HEK293T (cell line): ENCODE data around the gene CAPS.

ENCODE experiments used
- CTCF ChIA-PET: fragments of 350-600 bp; formaldehyde crosslinking; extraction: SDS; loops from one replicate; lab custom pipeline; 2021; ENCODE audit warnings: antibody characterized with exemption, inconsistent platforms; lab: Yijun Ruan, JAX
- POLR2A ChIA-PET: fragments of 350-600 bp; formaldehyde crosslinking; extraction: SDS; loops from one replicate; lab custom pipeline; 2020; ENCODE audit warnings: antibody characterized with exemption, inconsistent platforms; lab: Yijun Ruan, JAX
- DNase-seq: peaks from one replicate; pipeline ENCODE4 v3.0.0; 2012; ENCODE audit warnings: mixed read lengths; ENCODE audit errors: extremely low spot score
- ARNT ChIP-seq: fragments of 450-650 bp; IDR thresholded peaks from 2 replicates; pipeline ENCODE4 v1.6.1; 2017; ENCODE audit warnings: mild to moderate bottlenecking
- BHLHE40 ChIP-seq: fragments of 450-650 bp; IDR thresholded peaks from 2 replicates; pipeline ENCODE4 v1.6.1; 2016; ENCODE audit warnings: mild to moderate bottlenecking, moderate library complexity, borderline replicate concordance
- CTBP1 ChIP-seq: fragments of 450-650 bp; IDR thresholded peaks from 2 replicates; pipeline ENCODE4 v1.6.1; 2016; ENCODE audit warnings: borderline replicate concordance
- ELF4 ChIP-seq: fragments of 450-650 bp; IDR thresholded peaks from 2 replicates; pipeline ENCODE4 v1.6.1; 2017; ENCODE audit warnings: antibody characterized with exemption
- FOXA1 ChIP-seq: fragments of 450-650 bp; IDR thresholded peaks from 2 replicates; pipeline ENCODE4 v1.6.1; 2016; ENCODE audit warnings: mild to moderate bottlenecking
- FOXK2 ChIP-seq: fragments of 450-650 bp; IDR thresholded peaks from 2 replicates; pipeline ENCODE4 v1.6.1; 2016; ENCODE audit warnings: mild to moderate bottlenecking
- FOXM1 ChIP-seq: fragments of 450-650 bp; IDR thresholded peaks from 2 replicates; pipeline ENCODE4 v1.6.1; 2017; ENCODE audit warnings: mild to moderate bottlenecking, borderline replicate concordance
- HDGF ChIP-seq: fragments of 450-650 bp; IDR thresholded peaks from 2 replicates; pipeline ENCODE4 v1.6.1; 2017; ENCODE audit warnings: antibody characterized with exemption, borderline replicate concordance
- L3MBTL2 ChIP-seq: fragments of 450-650 bp; conservative IDR thresholded peaks from 2 replicates; pipeline ENCODE4 v1.6.1; 2016; ENCODE audit warnings: mild to moderate bottlenecking
- LEF1 ChIP-seq: fragments of 450-650 bp; IDR thresholded peaks from 2 replicates; pipeline ENCODE4 v1.6.1; 2017; ENCODE audit warnings: mild to moderate bottlenecking, borderline replicate concordance
- NFRKB ChIP-seq: fragments of 450-650 bp; IDR thresholded peaks from 2 replicates; pipeline ENCODE4 v1.6.1; 2016; ENCODE audit warnings: mild to moderate bottlenecking, moderate library complexity
- PKNOX1 ChIP-seq: fragments of 450-650 bp; IDR thresholded peaks from 2 replicates; pipeline ENCODE4 v1.6.1; 2016
- SP1 ChIP-seq: fragments of 450-650 bp; IDR thresholded peaks from 2 replicates; pipeline ENCODE4 v1.6.1; 2017
- SUZ12 ChIP-seq: fragments of 450-650 bp; IDR thresholded peaks from 2 replicates; pipeline ENCODE4 v1.6.1; 2016; ENCODE audit warnings: mild to moderate bottlenecking
- TARDBP ChIP-seq: fragments of 450-650 bp; IDR thresholded peaks from 2 replicates; pipeline ENCODE4 v1.6.1; 2016
- ZNF384 ChIP-seq: fragments of 450-650 bp; IDR thresholded peaks from 2 replicates; pipeline ENCODE4 v1.6.1; 2016

The CAPS gene

GRCh38 chr19:5891572-5891937 is 22.5 kb upstream of the CAPS start:
- ChIA-PET POLR2A (interaction anchor here (0.7 to 3.3 kb wide), 3 partner anchors 12 to 173 kb away, joined by 3 to 17 read pairs (median 13); partner anchors contain the start of gene NDUFA11), CTCF (interaction anchor here (0.7 to 4.2 kb wide), 3 partner anchors 12 to 87 kb away, joined by 3 to 22 read pairs (median 3); partner anchors contain the start of genes NDUFA11 and NRTN)

GRCh38 chr19:5891938-5892771 is 21.9 kb upstream of the CAPS start:
- TF ChIP-seq TARDBP: no peak
- TF ChIP-seq CTBP1: no peak
- TF ChIP-seq NFRKB: no peak
- TF ChIP-seq LEF1: no peak
- no peak; the same call in 1 of the 2 replicates for TF ChIP-seq FOXM1
- no peak for TF ChIP-seq HDGF
- TF ChIP-seq FOXK2: no peak
- TF ChIP-seq PKNOX1: no peak
- no peak for TF ChIP-seq ZNF384
- TF ChIP-seq SUZ12: no peak
- no peak for TF ChIP-seq ARNT
- no peak for TF ChIP-seq BHLHE40
- no peak for TF ChIP-seq L3MBTL2
- no peak for TF ChIP-seq ELF4
- TF ChIP-seq SP1: no peak
- no peak for TF ChIP-seq FOXA1
- peak; percentile 56 for DNase-seq
- ChIA-PET CTCF (interaction anchor here (0.7 to 4.2 kb wide), 3 partner anchors 12 to 88 kb away, joined by 3 to 22 read pairs (median 3); partner anchors contain the start of genes NDUFA11 and NRTN), POLR2A (interaction anchor here (1.8 to 3.3 kb wide), 4 partner anchors 11 to 88 kb away, joined by 7 to 17 read pairs (median 10); partner anchors contain the start of genes NDUFA11 and NRTN)

More at GRCh38 chr19:5891572-5891937, 22.5 kb upstream of the CAPS start:
- DNase-seq: no peak
- no peak for TF ChIP-seq LEF1
- no peak for TF ChIP-seq L3MBTL2
- TF ChIP-seq TARDBP: no peak
- no peak for TF ChIP-seq HDGF
- no peak for TF ChIP-seq CTBP1
- TF ChIP-seq FOXA1: no peak
- no peak for TF ChIP-seq BHLHE40

GRCh38 chr19:5892772-5893275 is 21.2 kb upstream of the CAPS start:
- TF ChIP-seq FOXA1 (no peak), NFRKB (no peak), TARDBP (no peak), ARNT (no peak), FOXK2 (no peak), LEF1 (no peak), ZNF384 (no peak), L3MBTL2 (no peak), SP1 (no peak), BHLHE40 (no peak), SUZ12 (no peak), FOXM1 (no peak), ELF4 (no peak), HDGF (no peak), PKNOX1 (no peak), CTBP1 (no peak)
- ChIA-PET CTCF (interaction anchor here (0.6 to 4.2 kb wide), 3 partner anchors 64 to 129 kb away, joined by 3 to 22 read pairs (median 3); partner anchors contain the start of gene NRTN), POLR2A (interaction anchor here (1.8 to 3.3 kb wide), 3 partner anchors 10 to 89 kb away, joined by 7 to 17 read pairs (median 8); partner anchors contain the start of genes NDUFA11 and NRTN)
- no peak for DNase-seq

- ChIA-PET POLR2A (interaction anchor here (1.8 to 2.0 kb wide), 2 partner anchors 10 to 89 kb away, joined by 7 to 8 read pairs; partner anchors contain the start of genes NDUFA11 and NRTN), CTCF (interaction anchor here (0.6 to 4.2 kb wide), 3 partner anchors 65 to 129 kb away, joined by 3 to 22 read pairs (median 3); partner anchors contain the start of gene NRTN)
- no peak for TF ChIP-seq LEF1
- DNase-seq: no peak
These were observed 20.7 kb upstream of the CAPS start for GRCh38 chr19:5893296-5893903.

GRCh38 chr19:5893907-5894703 is 19.9 kb upstream of the CAPS start:
- CTCF ChIA-PET: interaction anchor here (0.8 to 4.2 kb wide), 2 partner anchors 66 to 90 kb away, joined by 3 to 22 read pairs; partner anchors contain the start of gene NRTN
- TF ChIP-seq HDGF (no peak), PKNOX1 (0 out of 2 replicates have a peak, but pooled peaks have one; percentile 5)
- POLR2A ChIA-PET: interaction anchor here (1.8 to 2.0 kb wide), 2 partner anchors 9 to 90 kb away, joined by 7 to 8 read pairs; partner anchors contain the start of genes NDUFA11 and NRTN
- DNase-seq: no peak
